ENCODE data around the gene PRRC2B. TPM values are rescaled to one million over a fixed set of nuclear protein-coding genes. Genes with fewer than 3 reads are reported as not detected.
A peak's percentile ranks its signal among the peaks of the same experiment; 100 is the strongest.

PRRC2B gene
- total RNA-seq, 4 donors from 2014 or later: 81.7 to 159 (median 117) TPM

GRCh38 chr9:131396626-131397025 lies 2.7 kb downstream of the PRRC2B start:
- Histone ChIP-seq H3K36me3 (no peaks in the 10 kb centered on the region), H3K4me1 (peaks cover 52 to 69% of the 10 kb centered on the region in 2 donors), H3K27me3 (no peaks in the 10 kb centered on the region), H3K4me3 (replicated peaks in 1 of 3) (peak overlapping the region in 1 of 3 donors; percentile 90), H3K27ac (peak overlapping the region; percentile 97 to 99 (median 98)), H3K9me3 (no peaks in the 10 kb centered on the region)
- WGBS, 2 donors: 55 to 71% methylated on average over 3 of the region's 3 CpGs
- DNase-seq: no peak
- TF ChIP-seq POLR2A (IDR thresholded peaks at IDR 0.05) (no peak), CTCF (IDR thresholded peaks at IDR 0.05) (no peak)
- intact Hi-C loops (cut with DNase I): no loop called here

- WGBS, 2 donors: 35 to 38% methylated on average over 8 of the region's 8 CpGs
- DNase-seq: peak; percentile 38 to 51
- Histone ChIP-seq H3K27me3 (no peaks in the 10 kb centered on the region), H3K27ac (peak overlapping the region; percentile 97 to 99 (median 98)), H3K36me3 (no peaks in the 10 kb centered on the region), H3K4me1 (peaks cover 58 to 75% of the 10 kb centered on the region in 2 donors), H3K9me3 (no peaks in the 10 kb centered on the region), H3K4me3 (replicated peaks in 1 of 3) (peak overlapping the region in 1 of 3 donors; percentile 7)
- TF ChIP-seq CTCF (IDR thresholded peaks at IDR 0.05) (no peak), POLR2A (IDR thresholded peaks at IDR 0.05) (no peak)
- intact Hi-C loops (cut with DNase I): no loop called here
Measured at GRCh38 chr9:131397100-131397790, 3.4 kb downstream of the PRRC2B start.

- WGBS, 2 donors: 5 to 9% methylated on average over 5 to 9 of the region's 9 CpGs
Measured at GRCh38 chr9:131398204-131398603, 4.3 kb downstream of the PRRC2B start.

GRCh38 chr9:131399972-131400371 lies 6.1 kb downstream of the PRRC2B start:
- Histone ChIP-seq H3K27ac (no peak overlapping the region), H3K36me3 (no peaks in the 10 kb centered on the region), H3K27me3 (no peaks in the 10 kb centered on the region), H3K4me3 (replicated peaks in 1 of 3) (no peak overlapping the region), H3K4me1 (peaks cover 68 to 90% of the 10 kb centered on the region in 2 donors), H3K9me3 (no peaks in the 10 kb centered on the region)
- intact Hi-C loops (cut with DNase I): no loop called here
- TF ChIP-seq POLR2A (IDR thresholded peaks at IDR 0.05): no peak
- TF ChIP-seq CTCF (IDR thresholded peaks at IDR 0.05): no peak
- DNase-seq: no peak
- 87 to 89% methylated on average over 7 of the region's 7 CpGs for WGBS, 2 donors

More at GRCh38 chr9:131398204-131398603, 4.3 kb downstream of the PRRC2B start:
- DNase-seq: peak; percentile 91 to 92
- H3K27me3 ChIP-seq: no peaks in the 10 kb centered on the region
- no peaks in the 10 kb centered on the region for H3K9me3 ChIP-seq
- no peak for TF ChIP-seq CTCF (IDR thresholded peaks at IDR 0.05)
- TF ChIP-seq POLR2A (IDR thresholded peaks at IDR 0.05): peak in 1 of 2 donors; percentile 38
- H3K4me1 ChIP-seq: peaks cover 63 to 80% of the 10 kb centered on the region in 2 donors
- H3K27ac ChIP-seq: peak overlapping the region; percentile 97 to 99 (median 98)
- H3K4me3 ChIP-seq (replicated peaks in 1 of 3): no peak overlapping the region
- intact Hi-C loops (cut with DNase I): no loop called here
- no peaks in the 10 kb centered on the region for H3K36me3 ChIP-seq

GRCh38 chr9:131400627-131401026 lies 6.7 kb downstream of the PRRC2B start:
- Histone ChIP-seq H3K27ac (no peak overlapping the region), H3K36me3 (no peaks in the 10 kb centered on the region), H3K4me1 (peaks cover 68 to 93% of the 10 kb centered on the region in 2 donors), H3K27me3 (no peaks in the 10 kb centered on the region), H3K4me3 (replicated peaks in 1 of 3) (no peak overlapping the region), H3K9me3 (no peaks in the 10 kb centered on the region)
- no peak for DNase-seq
- intact Hi-C loops (cut with DNase I): no loop called here
- TF ChIP-seq CTCF (IDR thresholded peaks at IDR 0.05) (no peak), POLR2A (IDR thresholded peaks at IDR 0.05) (no peak)
- 92% methylated on average over 6 of the region's 6 CpGs for WGBS, 2 donors
